Activated CD8-positive, alpha-beta T cell treated with anti-CD3 and anti-CD28 coated beads, Interleukin-2, amount 10 ng/mL, durations not matched to agents 7 days and 5 days (primary cell): Measurements from ENCODE around the gene FOSB. TPM values are rescaled to one million over a fixed set of nuclear protein-coding genes. Genes with fewer than 3 reads are reported as not detected.

Experiments used
- ATAC-seq: fragments of 150-1000 bp; cut with Tn5 transposase; one replicate; pipeline ENCODE4 v1.10.0; 2021; ENCODE audit warnings: moderate library complexity
- CTCF ChIA-PET: fragments of 350-600 bp; sonication (Branson Sonifier 250); formaldehyde crosslinking; loops from one replicate; lab custom pipeline; 2021; ENCODE audit warnings: antibody characterized with exemption; lab: Charles Lee
- POLR2A ChIA-PET: fragments of 350-600 bp; sonication (Branson Sonifier 250); formaldehyde crosslinking; loops from one replicate; lab custom pipeline; 2021; ENCODE audit warnings: antibody characterized with exemption; lab: Charles Lee
- DNase-seq: peaks from one replicate; pipeline ENCODE4 v3.0.0-alpha.2; 2020
- H3K27ac Mint-ChIP-seq: one replicate; pipeline ENCODE4 v1.8.0; 2021; ENCODE audit warnings: mild to moderate bottlenecking, mixed read lengths
- H3K27me3 Mint-ChIP-seq: one replicate; pipeline ENCODE4 v1.8.0; 2021; ENCODE audit warnings: low read depth, mixed read lengths
- H3K36me3 Mint-ChIP-seq: one replicate; pipeline ENCODE4 v1.8.0; 2021; ENCODE audit warnings: low read depth, mixed read lengths
- H3K4me1 Mint-ChIP-seq: one replicate; pipeline ENCODE4 v1.8.0; 2021; ENCODE audit warnings: low read depth, mixed read lengths
- H3K4me3 Mint-ChIP-seq: one replicate; pipeline ENCODE4 v1.8.0; 2021; ENCODE audit warnings: mild to moderate bottlenecking, mixed read lengths
- H3K9me3 Mint-ChIP-seq: one replicate; pipeline ENCODE4 v1.8.0; 2022; ENCODE audit warnings: mixed read lengths; ENCODE audit not compliant: insufficient read depth
- total RNA-seq, 2 experiments: library from RNA; stranded (reverse); gene quantifications; one replicate each; pipeline ENCODE4 v1.2.3, GENCODE V29; 2021

Gene FOSB
- total RNA-seq, 2 experiments from 2014 or later, result 154 to 172 TPM

GRCh38 chr19:45488708-45489107, 20.9 kb downstream of the FOSB start:
- no peak overlapping the region for H3K27ac Mint-ChIP-seq
- no peaks in the 10 kb centered on the region for H3K36me3 Mint-ChIP-seq
- peaks cover 18% of the 10 kb centered on the region for H3K4me1 Mint-ChIP-seq
- ATAC-seq, result no peak
- no peak for DNase-seq
- H3K9me3 Mint-ChIP-seq, result no peaks in the 10 kb centered on the region
- POLR2A ChIA-PET, result no interaction called here
- H3K4me3 Mint-ChIP-seq, result no peak overlapping the region
- CTCF ChIA-PET, result interaction anchor here (2.0 to 6.6 kb wide), 2 partner anchors 10 to 48 kb away, joined by 10 to 117 read pairs; no protein-coding TSS in a partner anchor
- peaks cover 2% of the 10 kb centered on the region for H3K27me3 Mint-ChIP-seq

- Mint-ChIP-seq H3K27me3 (peaks cover 2% of the 10 kb centered on the region), H3K4me3 (no peak overlapping the region), H3K27ac (no peak overlapping the region), H3K36me3 (no peaks in the 10 kb centered on the region), H3K4me1 (peaks cover 20% of the 10 kb centered on the region), H3K9me3 (no peaks in the 10 kb centered on the region)
- CTCF ChIA-PET, result interaction anchor here (1.5 to 6.6 kb wide), 4 partner anchors 11 to 154 kb away, joined by 3 to 117 read pairs (median 8); no protein-coding TSS in a partner anchor
- ATAC-seq (no peak), DNase-seq (no peak)
- POLR2A ChIA-PET, result interaction anchor here (0.6 kb wide), 1 partner anchor 43 kb away, joined by 3 read pairs; no protein-coding TSS in a partner anchor
Observed at GRCh38 chr19:45489216-45489855, 21.5 kb downstream of the FOSB start.

GRCh38 chr19:45492137-45492626, 24.4 kb downstream of the FOSB start:
- H3K27ac Mint-ChIP-seq, result no peak overlapping the region
- DNase-seq, result no peak
- CTCF ChIA-PET, result interaction anchor here (1.5 kb wide), 1 partner anchor 7 kb away, joined by 4 read pairs; no protein-coding TSS in a partner anchor
- H3K4me1 Mint-ChIP-seq, result peaks cover 17% of the 10 kb centered on the region
- no peaks in the 10 kb centered on the region for H3K36me3 Mint-ChIP-seq
- POLR2A ChIA-PET, result no interaction called here
- peaks cover 12% of the 10 kb centered on the region for H3K27me3 Mint-ChIP-seq
- H3K4me3 Mint-ChIP-seq, result no peak overlapping the region
- ATAC-seq, result no peak
- H3K9me3 Mint-ChIP-seq, result no peaks in the 10 kb centered on the region

- peak overlapping the region; percentile 57 for H3K4me3 Mint-ChIP-seq
- H3K36me3 Mint-ChIP-seq, result no peaks in the 10 kb centered on the region
- ChIA-PET POLR2A (no interaction called here), CTCF (interaction anchor here (1.0 to 1.5 kb wide), 3 partner anchors 8 to 66 kb away, joined by 4 to 5 read pairs (median 4); no protein-coding TSS in a partner anchor)
- peaks cover 23% of the 10 kb centered on the region for H3K4me1 Mint-ChIP-seq
- H3K27me3 Mint-ChIP-seq, result peaks cover 12% of the 10 kb centered on the region
- H3K9me3 Mint-ChIP-seq, result no peaks in the 10 kb centered on the region
- no peak for ATAC-seq
- no peak for DNase-seq
- H3K27ac Mint-ChIP-seq, result no peak overlapping the region
Observed at GRCh38 chr19:45492627-45493470, 25.1 kb downstream of the FOSB start.

GRCh38 chr19:45494261-45494916, 26.6 kb downstream of the FOSB start:
- Mint-ChIP-seq H3K4me1 (peaks cover 33% of the 10 kb centered on the region), H3K27ac (no peak overlapping the region), H3K36me3 (peaks cover 2% of the 10 kb centered on the region), H3K27me3 (peaks cover 13% of the 10 kb centered on the region), H3K9me3 (no peaks in the 10 kb centered on the region), H3K4me3 (no peak overlapping the region)
- DNase-seq, result no peak
- ChIA-PET CTCF (interaction anchor here (1.1 to 6.6 kb wide), 6 partner anchors 9 to 151 kb away, joined by 4 to 83 read pairs (median 12); no protein-coding TSS in a partner anchor), POLR2A (interaction anchor here (0.7 to 1.0 kb wide), 2 partner anchors 27 to 1781 kb away, joined by 3 read pairs; partner anchors contain the start of gene FOSB)
- ATAC-seq, result no peak

- ATAC-seq, result no peak
- POLR2A ChIA-PET, result interaction anchor here (1.0 kb wide), 1 partner anchor 28 kb away, joined by 3 read pairs; the partner anchor contains the start of gene FOSB
- CTCF ChIA-PET, result interaction anchor here (1.1 to 6.6 kb wide), 7 partner anchors 9 to 150 kb away, joined by 3 to 83 read pairs (median 9); no protein-coding TSS in a partner anchor
- no peak overlapping the region for H3K27ac Mint-ChIP-seq
- H3K27me3 Mint-ChIP-seq, result peaks cover 15% of the 10 kb centered on the region
- H3K4me3 Mint-ChIP-seq, result no peak overlapping the region
- H3K9me3 Mint-ChIP-seq, result no peaks in the 10 kb centered on the region
- no peak for DNase-seq
- peaks cover 3% of the 10 kb centered on the region for H3K36me3 Mint-ChIP-seq
- H3K4me1 Mint-ChIP-seq, result peaks cover 37% of the 10 kb centered on the region
Observed at GRCh38 chr19:45495178-45495577, 27.4 kb downstream of the FOSB start.

- Mint-ChIP-seq H3K4me1 (peaks cover 37% of the 10 kb centered on the region), H3K9me3 (no peaks in the 10 kb centered on the region), H3K27ac (no peak overlapping the region), H3K27me3 (peaks cover 15% of the 10 kb centered on the region), H3K36me3 (peaks cover 6% of the 10 kb centered on the region), H3K4me3 (peak overlapping the region; percentile 5)
- POLR2A ChIA-PET, result no interaction called here
- CTCF ChIA-PET, result interaction anchor here (0.7 to 6.6 kb wide), 8 partner anchors 9 to 146 kb away, joined by 3 to 83 read pairs (median 12); no protein-coding TSS in a partner anchor
- DNase-seq (peak; percentile 66), ATAC-seq (peak; percentile 10)
Observed at GRCh38 chr19:45496349-45496953, 28.7 kb downstream of the FOSB start.

GRCh38 chr19:45497791-45498190, 30.0 kb downstream of the FOSB start:
- Mint-ChIP-seq H3K36me3 (peaks cover 6% of the 10 kb centered on the region), H3K27me3 (peaks cover 15% of the 10 kb centered on the region), H3K4me1 (peaks cover 37% of the 10 kb centered on the region), H3K4me3 (peak overlapping the region; percentile 69), H3K27ac (peak overlapping the region; percentile 79), H3K9me3 (no peaks in the 10 kb centered on the region)
- POLR2A ChIA-PET, result interaction anchor here (0.6 kb wide), 1 partner anchor 22 kb away, joined by 3 read pairs; no protein-coding TSS in a partner anchor
- no peak for DNase-seq
- no peak for ATAC-seq
- CTCF ChIA-PET, result interaction anchor here (0.9 to 6.6 kb wide), 5 partner anchors 12 to 145 kb away, joined by 3 to 83 read pairs (median 16); no protein-coding TSS in a partner anchor

GRCh38 chr19:45498411-45499195, 30.8 kb downstream of the FOSB start, which contains the start of gene PPM1N:
Gene PPM1N, plus strand, starts transcription at chr19:45498443. Its CDS starts 30 bp downstream, at chr19:45498473.
- H3K27me3 Mint-ChIP-seq, result peaks cover 15% of the 10 kb centered on the region
- no peaks in the 10 kb centered on the region for H3K9me3 Mint-ChIP-seq
- peak within 1 kb of the TSS; percentile 79 for H3K27ac Mint-ChIP-seq
- ATAC-seq (peak; percentile 75), DNase-seq (peak; percentile 79)
- H3K4me1 Mint-ChIP-seq, result peaks cover 33% of the 10 kb centered on the region
- ChIA-PET CTCF (interaction anchor here (0.7 to 6.6 kb wide), 9 partner anchors 9 to 144 kb away, joined by 3 to 83 read pairs (median 9); partner anchors contain the start of gene VASP), POLR2A (no interaction called here)
- peak within 1 kb of the TSS; percentile 69 for H3K4me3 Mint-ChIP-seq
- H3K36me3 Mint-ChIP-seq, result peaks cover 6% of the 10 kb centered on the region
